Muscle layer of duodenum (tissue), 2 donors: Measurements from ENCODE around the gene ABHD17B.
"Not testable (repeated sequence)": the region's sequence is repeated elsewhere in the genome, so short reads cannot be mapped to it uniquely, and the experiment has no call there.

Source experiments
- H3K27ac ChIP-seq: one replicate; pipeline ENCODE4 v1.7.0; 2013; ENCODE audit warnings: mild to moderate bottlenecking, low read length
- H3K27me3 ChIP-seq: one replicate; pipeline ENCODE4 v1.7.0; 2013; ENCODE audit warnings: low read depth, mild to moderate bottlenecking, control low read depth, low read length
- H3K36me3 ChIP-seq, 2 donors: one replicate each; pipeline ENCODE4 v1.7.0; 2013; ENCODE audit warnings: low read length in 2 of 2, control low read depth in 1 of 2, mild to moderate bottlenecking in 1 of 2; ENCODE audit not compliant: insufficient read depth in 2 of 2, control insufficient read depth in 1 of 2
- H3K4me1 ChIP-seq, 2 donors: one replicate each; pipeline ENCODE4 v1.7.0; 2013; ENCODE audit warnings: low read length in 2 of 2, mild to moderate bottlenecking in 2 of 2, control low read depth in 1 of 2, moderate library complexity in 1 of 2; ENCODE audit not compliant: insufficient read depth in 2 of 2, control insufficient read depth in 1 of 2
- H3K4me3 ChIP-seq, 2 donors: one replicate each; pipeline ENCODE4 v1.7.0; 2013; ENCODE audit warnings: low read length in 2 of 2, low read depth in 1 of 2, mild to moderate bottlenecking in 1 of 2
- H3K9me3 ChIP-seq, 2 donors: one replicate each; pipeline ENCODE4 v1.7.0; 2013; ENCODE audit warnings: low read length in 2 of 2, control low read depth in 1 of 2, mild to moderate bottlenecking in 1 of 2; ENCODE audit not compliant: control insufficient read depth in 1 of 2
- donor health status: healthy.

The ABHD17B gene

DNA sequence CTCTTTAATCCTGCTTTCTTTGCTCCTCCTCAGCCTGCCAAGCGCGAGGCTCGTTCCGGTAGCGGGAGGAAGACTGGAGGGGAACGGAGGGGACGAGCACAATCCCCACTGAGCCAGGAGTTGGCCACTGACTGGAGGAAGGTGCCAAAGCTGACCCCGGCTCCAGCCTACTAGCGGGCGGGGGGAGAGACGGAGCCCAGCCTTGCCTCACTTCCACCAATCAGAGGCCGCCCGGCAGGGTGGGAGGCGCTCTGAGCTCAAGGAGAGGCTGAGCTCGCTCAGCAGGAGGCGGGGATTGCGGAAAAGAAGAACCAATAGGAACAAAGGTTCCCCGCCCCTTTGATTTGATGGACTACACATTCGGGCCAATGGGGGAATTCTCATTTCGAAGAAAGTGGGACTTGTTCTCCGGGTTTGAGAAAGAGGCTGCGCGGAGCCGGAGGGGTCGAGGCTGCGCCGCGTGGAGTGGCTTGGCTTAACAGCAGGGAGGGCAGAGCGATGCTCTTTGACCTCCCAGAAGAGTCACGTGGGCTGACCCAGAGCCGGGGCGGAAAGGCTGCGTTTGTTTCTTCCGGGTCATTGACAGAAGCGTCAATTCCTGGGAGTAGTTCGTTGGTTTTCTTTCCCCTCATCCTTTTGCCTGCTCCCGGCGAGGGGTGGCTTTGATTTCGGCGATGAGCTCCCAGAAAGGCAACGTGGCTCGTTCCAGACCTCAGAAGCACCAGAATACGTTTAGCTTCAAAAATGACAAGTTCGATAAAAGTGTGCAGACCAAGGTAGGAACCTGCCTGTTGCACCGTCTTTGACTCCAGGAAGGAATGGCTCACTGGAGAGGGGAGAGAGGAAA is at the start of gene ABHD17B, which contains the start of gene C9orf85:
Gene ABHD17B (minus strand): TSS at position 133 of the 847 bp plus-strand sequence. CDS start 36,113 bp downstream, outside the sequence.
Gene C9orf85 (plus strand): TSS at position 579 of the 847 bp plus-strand sequence. CDS start 96 bp downstream, at position 675.
- H3K36me3 ChIP-seq, result peaks cover 0 to 7% of the 10 kb centered on the region in 2 donors
- H3K4me1 ChIP-seq, result peaks cover 8 to 22% of the 10 kb centered on the region in 2 donors
- no peaks in the 10 kb centered on the region for H3K9me3 ChIP-seq
- peak within 1 kb of the TSS; percentile 96 to 98 for H3K4me3 ChIP-seq
- peak within 1 kb of the TSS; percentile 92 for H3K27ac ChIP-seq
- no peaks in the 10 kb centered on the region for H3K27me3 ChIP-seq

GRCh38 chr9:71955300-71955915 is 44.4 kb upstream of the ABHD17B start:
- H3K27ac ChIP-seq, result no peak overlapping the region
- H3K36me3 ChIP-seq, result peaks cover 0 to 4% of the 10 kb centered on the region in 2 donors
- H3K9me3 ChIP-seq, result no peaks in the 10 kb centered on the region
- H3K4me1 ChIP-seq, result no peaks in the 10 kb centered on the region
- H3K4me3 ChIP-seq, result no peak overlapping the region
- no peaks in the 10 kb centered on the region for H3K27me3 ChIP-seq

GRCh38 chr9:71954652-71955051 is 43.7 kb upstream of the ABHD17B start:
- H3K27ac ChIP-seq, H3K9me3 ChIP-seq: not testable (repeated sequence)

DNA sequence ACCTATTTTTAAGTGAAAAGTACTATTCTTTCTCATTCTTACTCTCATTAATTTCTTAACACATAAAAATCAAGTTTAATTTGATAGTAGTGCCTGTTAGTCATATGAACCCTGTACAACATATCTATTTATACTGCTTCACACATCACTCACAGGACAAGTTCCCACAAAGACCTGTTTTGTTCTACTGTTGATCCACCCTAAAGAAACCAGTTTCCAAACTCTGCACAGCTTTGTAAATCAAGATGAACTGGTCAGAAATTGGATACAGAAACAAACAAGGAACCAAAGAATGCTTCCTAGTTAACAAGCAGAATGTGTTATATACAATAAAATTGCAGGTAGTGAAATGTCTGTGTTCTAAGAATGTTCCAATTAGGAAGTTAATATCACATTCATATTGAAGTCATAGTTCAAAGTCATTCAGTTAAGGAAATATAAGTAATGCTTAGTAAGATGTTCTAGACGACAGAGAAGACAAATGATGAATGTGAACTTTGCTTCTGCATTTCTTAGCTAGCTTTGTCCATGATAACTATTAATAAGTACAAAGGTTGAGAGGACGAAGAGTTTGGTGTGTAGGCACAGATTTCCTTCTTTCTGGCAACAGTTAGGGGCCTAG is 33.9 kb upstream of the ABHD17B start:
- H3K27me3 ChIP-seq, result no peaks in the 10 kb centered on the region
- peaks cover 0 to 5% of the 10 kb centered on the region in 2 donors for H3K36me3 ChIP-seq
- no peaks in the 10 kb centered on the region for H3K9me3 ChIP-seq
- peaks cover 0 to 7% of the 10 kb centered on the region in 2 donors for H3K4me1 ChIP-seq
- H3K4me3 ChIP-seq, result no peak overlapping the region
- H3K27ac ChIP-seq, result no peak overlapping the region

More at GRCh38 chr9:71954652-71955051, 43.7 kb upstream of the ABHD17B start:
- not testable (repeated sequence) for H3K36me3 ChIP-seq, H3K27me3 ChIP-seq, H3K4me3 ChIP-seq, H3K4me1 ChIP-seq

GRCh38 chr9:71941998-71942567 is 31.1 kb upstream of the ABHD17B start:
- H3K9me3 ChIP-seq, result no peaks in the 10 kb centered on the region
- no peaks in the 10 kb centered on the region for H3K27me3 ChIP-seq
- H3K4me1 ChIP-seq, result peaks cover 0 to 7% of the 10 kb centered on the region in 2 donors
- no peak overlapping the region for H3K4me3 ChIP-seq
- no peak overlapping the region for H3K27ac ChIP-seq
- H3K36me3 ChIP-seq, result no peaks in the 10 kb centered on the region

DNA sequence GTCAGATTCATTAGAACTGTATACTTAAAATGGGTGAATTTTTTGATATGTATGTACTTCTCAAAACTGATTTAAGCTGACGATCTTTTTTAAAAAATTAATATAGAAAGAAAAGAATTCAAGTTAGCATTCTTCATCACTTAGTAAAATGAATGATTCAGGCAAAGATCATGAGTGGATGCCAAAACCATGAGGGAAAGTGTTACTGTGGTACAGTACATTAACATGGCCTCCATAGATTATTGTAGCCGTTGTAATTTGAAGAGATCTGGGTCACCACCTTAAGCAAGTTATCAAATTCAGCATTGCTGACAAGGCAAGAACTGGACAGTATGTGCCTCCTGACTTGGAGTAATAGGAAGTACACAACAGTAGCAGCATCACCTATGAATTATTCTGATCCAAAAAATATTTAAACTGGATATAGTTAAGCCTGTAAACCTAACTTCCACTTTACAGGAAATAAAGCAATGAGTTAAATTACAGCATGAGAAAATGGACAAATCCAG is 30.1 kb upstream of the ABHD17B start:
- no peaks in the 10 kb centered on the region for H3K9me3 ChIP-seq
- H3K27me3 ChIP-seq, result no peaks in the 10 kb centered on the region
- H3K4me1 ChIP-seq, result peaks cover 0 to 7% of the 10 kb centered on the region in 2 donors
- no peak overlapping the region for H3K4me3 ChIP-seq
- no peaks in the 10 kb centered on the region for H3K36me3 ChIP-seq
- H3K27ac ChIP-seq, result no peak overlapping the region

- no peak overlapping the region for H3K27ac ChIP-seq
Measured at GRCh38 chr9:71937898-71938297, 26.9 kb upstream of the ABHD17B start.

GRCh38 chr9:71937070-71937625 is 26.2 kb upstream of the ABHD17B start:
- Histone ChIP-seq H3K36me3 (no peaks in the 10 kb centered on the region), H3K27me3 (no peaks in the 10 kb centered on the region), H3K27ac (no peak overlapping the region), H3K9me3 (no peaks in the 10 kb centered on the region), H3K4me3 (no peak overlapping the region), H3K4me1 (no peaks in the 10 kb centered on the region)

More at GRCh38 chr9:71937898-71938297, 26.9 kb upstream of the ABHD17B start:
- Histone ChIP-seq H3K36me3 (no peaks in the 10 kb centered on the region), H3K9me3 (no peaks in the 10 kb centered on the region), H3K4me3 (no peak overlapping the region), H3K4me1 (peaks cover 0 to 7% of the 10 kb centered on the region in 2 donors), H3K27me3 (no peaks in the 10 kb centered on the region)

GRCh38 chr9:71936066-71936465 is 25.1 kb upstream of the ABHD17B start:
- Histone ChIP-seq H3K9me3 (no peaks in the 10 kb centered on the region), H3K4me3 (no peak overlapping the region), H3K4me1 (no peaks in the 10 kb centered on the region), H3K36me3 (no peaks in the 10 kb centered on the region), H3K27me3 (no peaks in the 10 kb centered on the region), H3K27ac (no peak overlapping the region)

DNA sequence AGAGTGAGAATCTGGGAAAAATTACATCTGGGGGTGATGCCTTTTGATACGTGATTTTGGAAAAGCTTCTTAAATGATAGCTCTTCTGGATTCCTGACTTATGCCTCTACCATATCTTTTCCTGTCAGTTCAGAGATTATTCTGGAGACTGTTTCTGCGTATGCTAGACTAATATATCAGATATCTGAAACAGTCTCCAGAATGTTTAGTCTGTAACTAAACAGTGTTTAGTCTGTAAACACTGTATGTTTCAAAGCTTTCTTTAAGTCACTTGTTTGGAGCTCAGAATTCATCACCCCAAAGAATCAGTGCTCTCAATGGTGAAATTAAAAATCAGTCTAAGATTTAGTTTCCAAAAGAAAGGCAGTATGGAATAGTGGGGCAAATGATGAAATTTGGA is 20.2 kb upstream of the ABHD17B start:
- H3K27ac ChIP-seq, result no peak overlapping the region
- H3K36me3 ChIP-seq, result no peaks in the 10 kb centered on the region
- no peaks in the 10 kb centered on the region for H3K4me1 ChIP-seq
- H3K27me3 ChIP-seq, result no peaks in the 10 kb centered on the region
- no peak overlapping the region for H3K4me3 ChIP-seq
- no peaks in the 10 kb centered on the region for H3K9me3 ChIP-seq
